ENCODE data around the gene NDOR1.

DNA sequence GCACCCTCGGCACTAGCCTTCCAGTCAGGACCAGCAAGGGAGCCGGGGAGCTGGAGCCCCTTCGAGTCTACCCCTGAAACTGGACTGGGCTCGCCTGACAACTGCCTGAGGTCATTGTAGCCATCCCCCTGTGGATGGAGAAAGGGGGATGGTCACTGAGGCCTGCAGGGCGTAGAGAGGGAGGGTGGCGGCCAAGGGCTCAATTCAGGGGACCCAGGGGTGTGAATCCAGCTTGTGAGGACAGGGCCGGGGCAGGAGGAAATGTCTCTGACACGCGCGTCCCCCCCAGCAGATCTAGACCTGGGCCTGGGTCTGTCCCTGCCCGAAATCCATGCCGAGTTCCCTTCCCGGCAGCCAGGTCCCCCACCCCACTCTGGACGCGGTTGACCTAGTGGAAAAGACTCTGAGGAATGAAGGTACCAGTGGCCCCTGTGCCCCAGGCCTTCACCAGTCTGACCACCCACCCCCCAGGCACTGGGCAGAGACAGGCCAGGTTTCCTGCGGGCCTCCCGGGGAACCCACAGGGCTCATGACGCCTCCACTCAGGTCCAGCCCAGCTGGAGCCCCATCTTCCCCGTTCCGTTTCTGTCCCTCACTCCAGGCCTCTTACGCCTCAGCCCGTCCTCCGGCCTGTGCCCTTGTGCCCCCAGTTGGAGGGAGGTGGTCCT is 26.0 kb downstream of the NDOR1 start:
- TF ChIP-seq, protein P1, sequence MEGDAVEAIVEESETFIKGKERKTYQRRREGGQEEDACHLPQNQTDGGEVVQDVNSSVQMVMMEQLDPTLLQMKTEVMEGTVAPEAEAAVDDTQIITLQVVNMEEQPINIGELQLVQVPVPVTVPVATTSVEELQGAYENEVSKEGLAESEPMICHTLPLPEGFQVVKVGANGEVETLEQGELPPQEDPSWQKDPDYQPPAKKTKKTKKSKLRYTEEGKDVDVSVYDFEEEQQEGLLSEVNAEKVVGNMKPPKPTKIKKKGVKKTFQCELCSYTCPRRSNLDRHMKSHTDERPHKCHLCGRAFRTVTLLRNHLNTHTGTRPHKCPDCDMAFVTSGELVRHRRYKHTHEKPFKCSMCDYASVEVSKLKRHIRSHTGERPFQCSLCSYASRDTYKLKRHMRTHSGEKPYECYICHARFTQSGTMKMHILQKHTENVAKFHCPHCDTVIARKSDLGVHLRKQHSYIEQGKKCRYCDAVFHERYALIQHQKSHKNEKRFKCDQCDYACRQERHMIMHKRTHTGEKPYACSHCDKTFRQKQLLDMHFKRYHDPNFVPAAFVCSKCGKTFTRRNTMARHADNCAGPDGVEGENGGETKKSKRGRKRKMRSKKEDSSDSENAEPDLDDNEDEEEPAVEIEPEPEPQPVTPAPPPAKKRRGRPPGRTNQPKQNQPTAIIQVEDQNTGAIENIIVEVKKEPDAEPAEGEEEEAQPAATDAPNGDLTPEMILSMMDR (IDR thresholded peaks at IDR 0.05; ENCODE audit: extremely low read depth in 1 of 2, insufficient read depth in 1 of 2, low read depth in 1 of 2, low read length in 2 of 2), result no peak
- no peak for TF ChIP-seq EZH2 (IDR thresholded peaks at IDR 0.05; ENCODE audit: borderline replicate concordance, low read depth, low read length, severe bottlenecking)
- TF ChIP-seq POLR2A (IDR thresholded peaks at IDR 0.05; ENCODE audit: low read depth, low read length), result no peak

Measured in endothelial cell of umbilical vein (primary cell).